A673 (cell line): Measurements from ENCODE around the gene MYLK. TPM values are rescaled to one million over a fixed set of nuclear protein-coding genes. Genes with fewer than 3 reads are reported as not detected.

Source experiments
- BruUV-seq: library from RNA; stranded (reverse); fragments of 400-500 nt; replicated peaks from 2 replicates; lab custom pipeline; 2021; lab: Mats Ljungman, UMichigan
- CTCF ChIA-PET: fragments of 300-600 bp; sonication (Branson Sonifier 250); formaldehyde crosslinking; loops from one replicate; lab custom pipeline; 2022; ENCODE audit warnings: antibody characterized with exemption; lab: Charles Lee
- POLR2A ChIA-PET: fragments of 300-600 bp; sonication (Branson Sonifier 250); formaldehyde crosslinking; loops from one replicate; lab custom pipeline; 2022; ENCODE audit warnings: antibody characterized with exemption; ENCODE audit not compliant: low non-redundant PET; lab: Charles Lee
- DNase-seq: peaks from one replicate; pipeline ENCODE4 v3.0.0-alpha.2; 2015; ENCODE audit warnings: low spot score
- H3K27ac ChIP-seq: fragments of 200-600 bp; sonication (generic); 2 replicates; pipeline ENCODE4 v1.5.1; 2016; ENCODE audit warnings: mixed run types, low read depth, mild to moderate bottlenecking, mixed read lengths, antibody characterized with exemption, low read length; ENCODE audit not compliant: poor library complexity, severe bottlenecking
- H3K27me3 ChIP-seq: fragments of 200-600 bp; sonication (generic); replicated peaks from 2 replicates; pipeline ENCODE4 v1.6.1; 2017; ENCODE audit warnings: mixed run types, low read depth, mild to moderate bottlenecking, mixed read lengths, antibody characterized with exemption, low read length; ENCODE audit not compliant: insufficient read depth, poor library complexity
- H3K36me3 ChIP-seq: fragments of 200-600 bp; sonication (generic); 2 replicates; pipeline ENCODE4 v1.6.1; 2016; ENCODE audit warnings: mixed run types, mild to moderate bottlenecking, mixed read lengths, antibody characterized with exemption, low read length; ENCODE audit not compliant: insufficient read depth, poor library complexity, severe bottlenecking
- H3K4me1 ChIP-seq: fragments of 200-600 bp; sonication (generic); 2 replicates; pipeline ENCODE4 v1.6.1; 2017; ENCODE audit warnings: mixed run types, mild to moderate bottlenecking, mixed read lengths, antibody characterized with exemption, low read length; ENCODE audit not compliant: insufficient read depth, poor library complexity, severe bottlenecking
- H3K4me3 ChIP-seq: fragments of 200-600 bp; sonication (generic); 2 replicates; pipeline ENCODE4 v1.5.1; 2016; ENCODE audit warnings: low read depth, mixed run types, mild to moderate bottlenecking, mixed read lengths, low read length; ENCODE audit not compliant: poor library complexity, severe bottlenecking
- H3K9me3 ChIP-seq: fragments of 200-600 bp; sonication (generic); 2 replicates; pipeline ENCODE4 v1.6.1; 2016; ENCODE audit warnings: mixed run types, low read depth, mild to moderate bottlenecking, mixed read lengths, antibody characterized with exemption, low read length; ENCODE audit not compliant: poor library complexity, severe bottlenecking
- CTCF ChIP-seq: fragments of 300-800, 200-600 bp; sonication (generic); conservative IDR thresholded peaks from 2 replicates; pipeline ENCODE4 v1.5.1; 2017; ENCODE audit warnings: low read depth, mild to moderate bottlenecking, antibody characterized with exemption, low read length, moderate library complexity, mixed read lengths
- EZH2 ChIP-seq: fragments of 200-600 bp; sonication (generic); IDR thresholded peaks from 2 replicates; pipeline ENCODE4 v1.6.1; 2017; ENCODE audit warnings: borderline replicate concordance, low read depth, mild to moderate bottlenecking, mixed read lengths, antibody characterized with exemption, low read length; ENCODE audit not compliant: poor library complexity, severe bottlenecking
- intact Hi-C: fragments of 100-400 bp; cut with micrococcal nuclease; formaldehyde crosslinking; loops from one replicate; pipeline ENCODE4 v1.10.0; 2022; ENCODE audit not compliant: unreplicated experiment
- total RNA-seq: library from RNA; stranded (reverse); gene quantifications from 2 replicates; pipeline ENCODE4 v1.2.3, GENCODE V29; 2021

Gene MYLK
- total RNA-seq, 1 experiment from 2014 or later, result 3.9 TPM

GRCh38 chr3:123730829-123731228 lies 153.3 kb downstream of the MYLK start:
- TF ChIP-seq EZH2, result no peak
- TF ChIP-seq CTCF, result no peak
- no TSS peak for BruUV-seq
- Histone ChIP-seq H3K4me1 (no peaks in the 10 kb centered on the region), H3K27me3 (no peaks in the 10 kb centered on the region), H3K27ac (no peak overlapping the region), H3K36me3 (no peaks in the 10 kb centered on the region), H3K4me3 (no peak overlapping the region), H3K9me3 (no peaks in the 10 kb centered on the region)
- intact Hi-C loops, result no loop called here
- CTCF ChIA-PET, result no interaction called here
- DNase-seq, result no peak
- POLR2A ChIA-PET, result no interaction called here

- no peak overlapping the region for H3K4me3 ChIP-seq
- intact Hi-C loops, result no loop called here
- TF ChIP-seq CTCF (no peak), EZH2 (no peak)
- H3K9me3 ChIP-seq, result no peaks in the 10 kb centered on the region
- no peaks in the 10 kb centered on the region for H3K36me3 ChIP-seq
- no TSS peak for BruUV-seq
- no peak overlapping the region for H3K27ac ChIP-seq
- no peaks in the 10 kb centered on the region for H3K27me3 ChIP-seq
- H3K4me1 ChIP-seq, result no peaks in the 10 kb centered on the region
- ChIA-PET CTCF (interaction anchor here (0.9 kb wide), 1 partner anchor 77 kb away, joined by 3 read pairs; no protein-coding TSS in a partner anchor), POLR2A (no interaction called here)
- no peak for DNase-seq
Measured at GRCh38 chr3:123728991-123729390, 155.1 kb downstream of the MYLK start.

- H3K4me1 ChIP-seq, result no peaks in the 10 kb centered on the region
- BruUV-seq, result no TSS peak
- no peaks in the 10 kb centered on the region for H3K9me3 ChIP-seq
- CTCF ChIA-PET, result interaction anchor here (0.9 kb wide), 1 partner anchor 76 kb away, joined by 3 read pairs; no protein-coding TSS in a partner anchor
- no peaks in the 10 kb centered on the region for H3K36me3 ChIP-seq
- POLR2A ChIA-PET, result no interaction called here
- DNase-seq, result no peak
- intact Hi-C loops, result no loop called here
- TF ChIP-seq CTCF (no peak), EZH2 (no peak)
- no peak overlapping the region for H3K4me3 ChIP-seq
- no peak overlapping the region for H3K27ac ChIP-seq
- no peaks in the 10 kb centered on the region for H3K27me3 ChIP-seq
Measured at GRCh38 chr3:123728014-123728413, 156.1 kb downstream of the MYLK start.
